Esophagus muscularis mucosa (tissue), 4 donors: ENCODE results near the gene CEP112.

Experiments
- CTCF ChIP-seq, 3 experiments: fragments of 200-600 bp in 2 of 3; fragments of 450-650 bp in 1 of 3; sonication (generic) in 2 of 3; IDR thresholded peaks; one replicate each; pipeline ENCODE4 v1.5.1; 2017 to 2019; ENCODE audit warnings: antibody characterized with exemption in 3 of 3, mild to moderate bottlenecking in 2 of 3, moderate library complexity in 1 of 3
- EP300 ChIP-seq: sonication (generic); formaldehyde crosslinking; IDR thresholded peaks from one replicate; pipeline ENCODE4 v1.6.1; 2017; ENCODE audit warnings: antibody characterized with exemption
- POLR2A ChIP-seq: fragments of 450-650 bp; IDR thresholded peaks from one replicate; pipeline ENCODE4 v1.6.1; 2017; ENCODE audit warnings: antibody characterized with exemption, moderate library complexity, mild to moderate bottlenecking, low read depth
- POLR2AphosphoS5 ChIP-seq, 2 donors: sonication (generic); formaldehyde crosslinking; IDR thresholded peaks; one replicate each; pipeline ENCODE4 v1.6.1; 2017; ENCODE audit warnings: antibody characterized with exemption in 2 of 2

GRCh38 chr17:65729207-65729606, 462.7 kb downstream of the CEP112 start:
- no peak for TF ChIP-seq EP300
- no peak for TF ChIP-seq CTCF (IDR thresholded peaks at IDR 0.05)
- no peak for TF ChIP-seq POLR2A
- TF ChIP-seq POLR2AphosphoS5 (IDR thresholded peaks at IDR 0.05): no peak
